Measurements from ENCODE around the gene RTN1. TPM values are rescaled to one million over a fixed set of nuclear protein-coding genes. Genes with fewer than 3 reads are reported as not detected.

RTN1 gene
- total RNA-seq, 2 experiments from 2014 or later, result not detected

DNA sequence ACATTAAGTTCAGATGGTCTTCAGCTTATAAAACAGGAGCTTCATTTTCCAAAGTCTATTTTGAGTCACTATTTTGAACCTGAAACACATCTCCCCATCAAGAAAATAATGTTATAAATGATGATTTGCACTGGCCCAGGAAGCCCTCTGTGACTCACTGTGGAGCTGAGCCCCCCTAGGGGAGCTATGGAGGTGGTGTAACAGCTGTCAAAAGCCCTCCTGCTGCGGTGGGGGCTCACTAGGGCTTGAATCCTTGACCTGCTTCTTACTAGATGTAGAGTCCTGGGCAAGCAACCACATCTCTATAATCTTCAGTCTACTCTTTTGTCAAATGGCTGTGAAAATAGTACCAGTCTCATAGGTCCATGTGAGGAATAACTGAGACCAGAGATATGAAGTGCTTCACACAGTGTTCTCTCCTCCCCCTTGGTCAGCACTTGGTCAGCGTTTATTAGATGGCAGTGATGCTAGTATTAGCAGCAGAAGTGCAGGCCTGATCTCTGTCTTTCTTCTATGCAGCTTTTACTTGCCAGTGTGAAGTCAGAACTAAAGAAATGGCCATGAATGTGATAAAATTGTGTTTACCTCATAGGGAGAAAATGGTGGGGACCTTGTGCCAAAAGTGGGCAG lies 83.4 kb downstream of the RTN1 start:
- H3K79me2 ChIP-seq (ENCODE audit: insufficient read depth, low read depth, low read length), result no peaks in the 10 kb centered on the region
- BruUV-seq (replicated peaks), result no TSS peak
- DNase-seq (ENCODE audit: low spot score), result no peak
- ChIA-PET CTCF (ENCODE audit: unreplicated experiment) (no interaction called here), POLR2A (interaction anchor here (0.9 kb wide), 1 partner anchor 136 kb away, joined by 3 read pairs; no protein-coding TSS in a partner anchor)
- H3K4me1 ChIP-seq (ENCODE audit: insufficient read depth, low read length, poor library complexity, severe bottlenecking), result no peaks in the 10 kb centered on the region
- intact Hi-C loops (cut with micrococcal nuclease; ENCODE audit: unreplicated experiment), result no loop called here
- H3K4me2 ChIP-seq (ENCODE audit: low read length), result no peak overlapping the region
- no peak overlapping the region for H2AFZ ChIP-seq (ENCODE audit: low read length)
- no peaks in the 10 kb centered on the region for H3K9me2 ChIP-seq (ENCODE audit: insufficient read depth, low read length)
- no peak overlapping the region for H3K4me3 ChIP-seq (ENCODE audit: low read depth, low read length, poor library complexity, severe bottlenecking)
- no peaks in the 10 kb centered on the region for H3K36me3 ChIP-seq (ENCODE audit: insufficient read depth, low read length)
- no peak overlapping the region for H3K27ac ChIP-seq (ENCODE audit: low read depth, low read length, poor library complexity, severe bottlenecking)
- H4K20me1 ChIP-seq (ENCODE audit: insufficient read depth, low read length), result no peaks in the 10 kb centered on the region
- no peaks in the 10 kb centered on the region for H3K9me3 ChIP-seq (ENCODE audit: low read length)
- TF ChIP-seq, protein P1, sequence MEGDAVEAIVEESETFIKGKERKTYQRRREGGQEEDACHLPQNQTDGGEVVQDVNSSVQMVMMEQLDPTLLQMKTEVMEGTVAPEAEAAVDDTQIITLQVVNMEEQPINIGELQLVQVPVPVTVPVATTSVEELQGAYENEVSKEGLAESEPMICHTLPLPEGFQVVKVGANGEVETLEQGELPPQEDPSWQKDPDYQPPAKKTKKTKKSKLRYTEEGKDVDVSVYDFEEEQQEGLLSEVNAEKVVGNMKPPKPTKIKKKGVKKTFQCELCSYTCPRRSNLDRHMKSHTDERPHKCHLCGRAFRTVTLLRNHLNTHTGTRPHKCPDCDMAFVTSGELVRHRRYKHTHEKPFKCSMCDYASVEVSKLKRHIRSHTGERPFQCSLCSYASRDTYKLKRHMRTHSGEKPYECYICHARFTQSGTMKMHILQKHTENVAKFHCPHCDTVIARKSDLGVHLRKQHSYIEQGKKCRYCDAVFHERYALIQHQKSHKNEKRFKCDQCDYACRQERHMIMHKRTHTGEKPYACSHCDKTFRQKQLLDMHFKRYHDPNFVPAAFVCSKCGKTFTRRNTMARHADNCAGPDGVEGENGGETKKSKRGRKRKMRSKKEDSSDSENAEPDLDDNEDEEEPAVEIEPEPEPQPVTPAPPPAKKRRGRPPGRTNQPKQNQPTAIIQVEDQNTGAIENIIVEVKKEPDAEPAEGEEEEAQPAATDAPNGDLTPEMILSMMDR (conservative IDR thresholded peaks at IDR 0.05; ENCODE audit: low read length), result no peak
- no peak for TF ChIP-seq EZH2phosphoT487 (IDR thresholded peaks at IDR 0.05; ENCODE audit: borderline replicate concordance, low read depth, low read length)

GRCh38 chr14:59785629-59786028 lies 84.9 kb downstream of the RTN1 start:
- Histone ChIP-seq H3K79me2 (ENCODE audit: insufficient read depth, low read depth, low read length) (no peaks in the 10 kb centered on the region), H3K4me2 (ENCODE audit: low read length) (no peak overlapping the region), H2AFZ (ENCODE audit: low read length) (no peak overlapping the region), H3K27ac (ENCODE audit: low read depth, low read length, poor library complexity, severe bottlenecking) (no peak overlapping the region), H3K9me3 (ENCODE audit: low read length) (no peaks in the 10 kb centered on the region), H4K20me1 (ENCODE audit: insufficient read depth, low read length) (no peaks in the 10 kb centered on the region), H3K9me2 (ENCODE audit: insufficient read depth, low read length) (no peaks in the 10 kb centered on the region), H3K4me3 (ENCODE audit: low read depth, low read length, poor library complexity, severe bottlenecking) (no peak overlapping the region), H3K36me3 (ENCODE audit: insufficient read depth, low read length) (no peaks in the 10 kb centered on the region), H3K4me1 (ENCODE audit: insufficient read depth, low read length, poor library complexity, severe bottlenecking) (no peaks in the 10 kb centered on the region)
- POLR2A ChIA-PET, result interaction anchor here (0.5 kb wide), 1 partner anchor 421 kb away, joined by 4 read pairs; no protein-coding TSS in a partner anchor
- CTCF ChIA-PET (ENCODE audit: unreplicated experiment), result no interaction called here
- no peak for TF ChIP-seq EZH2phosphoT487 (IDR thresholded peaks at IDR 0.05; ENCODE audit: borderline replicate concordance, low read depth, low read length)
- TF ChIP-seq, protein P1 (conservative IDR thresholded peaks at IDR 0.05; ENCODE audit: low read length), result no peak
- intact Hi-C loops (cut with micrococcal nuclease; ENCODE audit: unreplicated experiment), result no loop called here
- BruUV-seq (replicated peaks), result no TSS peak
- no peak for DNase-seq (ENCODE audit: low spot score)

DNA sequence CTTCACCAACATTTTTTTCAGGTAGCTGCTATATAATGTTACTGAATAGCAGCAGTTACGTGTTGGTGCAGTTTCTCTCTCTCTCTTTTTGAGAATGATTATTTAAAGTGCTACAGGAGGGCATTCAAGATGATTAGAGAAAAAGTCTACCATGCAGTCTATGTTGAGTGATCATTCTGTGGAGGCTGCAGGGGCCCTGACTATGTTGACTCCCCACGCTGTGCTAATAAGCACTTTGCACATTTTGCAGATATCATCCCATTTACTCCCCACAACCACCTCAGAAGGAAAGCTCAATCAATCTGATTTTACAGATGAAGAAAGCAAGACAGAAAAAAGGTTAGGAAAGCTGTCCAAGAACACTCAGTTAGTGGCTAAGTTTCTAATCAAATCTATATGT lies 87.8 kb downstream of the RTN1 start:
- intact Hi-C loops (cut with micrococcal nuclease; ENCODE audit: unreplicated experiment), result no loop called here
- no peaks in the 10 kb centered on the region for H3K9me2 ChIP-seq (ENCODE audit: insufficient read depth, low read length)
- H4K20me1 ChIP-seq (ENCODE audit: insufficient read depth, low read length), result no peaks in the 10 kb centered on the region
- no peaks in the 10 kb centered on the region for H3K79me2 ChIP-seq (ENCODE audit: insufficient read depth, low read depth, low read length)
- H3K9me3 ChIP-seq (ENCODE audit: low read length), result no peaks in the 10 kb centered on the region
- no peak for DNase-seq (ENCODE audit: low spot score)
- H3K4me2 ChIP-seq (ENCODE audit: low read length), result no peak overlapping the region
- no TSS peak for BruUV-seq (replicated peaks)
- CTCF ChIA-PET (ENCODE audit: unreplicated experiment), result no interaction called here
- no peak overlapping the region for H3K4me3 ChIP-seq (ENCODE audit: low read depth, low read length, poor library complexity, severe bottlenecking)
- H2AFZ ChIP-seq (ENCODE audit: low read length), result no peak overlapping the region
- no peaks in the 10 kb centered on the region for H3K36me3 ChIP-seq (ENCODE audit: insufficient read depth, low read length)
- POLR2A ChIA-PET, result no interaction called here
- H3K4me1 ChIP-seq (ENCODE audit: insufficient read depth, low read length, poor library complexity, severe bottlenecking), result no peaks in the 10 kb centered on the region
- TF ChIP-seq, protein P1 (conservative IDR thresholded peaks at IDR 0.05; ENCODE audit: low read length), result no peak
- H3K27ac ChIP-seq (ENCODE audit: low read depth, low read length, poor library complexity, severe bottlenecking), result no peak overlapping the region
